Lower leg skin (tissue), 4 donors: ENCODE results near the gene EML2. TPM values are rescaled to one million over a fixed set of nuclear protein-coding genes. Genes with fewer than 3 reads are reported as not detected.

Experiments used
- DNase-seq, 2 donors: peaks; one replicate each; pipeline ENCODE4 v3.0.0-alpha.2; 2019; ENCODE audit warnings: low spot score in 2 of 2
- H3K4me3 ChIP-seq: fragments of 200-600 bp; sonication (generic); 2 replicates; pipeline ENCODE4 v1.5.1; 2017; ENCODE audit warnings: mild to moderate bottlenecking, low read depth; ENCODE audit not compliant: poor library complexity, severe bottlenecking
- CTCF ChIP-seq, 3 donors: fragments of 450-650 bp; IDR thresholded peaks; one replicate each; pipeline ENCODE4 v1.5.1; 2016; ENCODE audit warnings: antibody characterized with exemption in 3 of 3, mild to moderate bottlenecking in 3 of 3, moderate library complexity in 2 of 3
- POLR2A ChIP-seq, 2 donors: fragments of 450-650 bp; IDR thresholded peaks; one replicate each; pipeline ENCODE4 v1.6.1; 2016 to 2017; ENCODE audit warnings: antibody characterized with exemption in 2 of 2, mild to moderate bottlenecking in 1 of 2, moderate library complexity in 1 of 2
- WGBS, 2 donors: methylation state at CpG; one replicate each; pipeline ENCODE4 v1.1.5; 2018; 5-methylcytosine and 5-hydroxymethylcytosine counted together
- intact Hi-C: fragments of 100-400 bp; cut with DNase I; formaldehyde crosslinking; loops from one replicate; pipeline ENCODE4 v1.15.0; 2023; ENCODE audit warnings: low total_unique reads
- total RNA-seq, 4 donors: library from RNA; depleted of rRNA; stranded (reverse); fragments of >200 nt; gene quantifications; one replicate each; pipeline ENCODE4 v1.1.0, GENCODE V29; 2016

The EML2 gene
- total RNA-seq, 4 donors from 2014 or later: 85.6 to 101 (median 89.4) TPM

GRCh38 chr19:45667620-45668341 is 28.6 kb upstream of the EML2 start, which contains the start of gene GIPR:
Gene GIPR (plus strand): TSS chr19:45668221. CDS start chr19:45669521, 1,300 bp downstream.
- DNase-seq: peak; percentile 41 to 91
- TF ChIP-seq POLR2A (IDR thresholded peaks at IDR 0.05): no peak
- no peak for TF ChIP-seq CTCF (IDR thresholded peaks at IDR 0.05)
- H3K4me3 ChIP-seq: no peak within 1 kb of the TSS
- WGBS, 2 donors: 15 to 17% methylated on average over 9 of the region's 15 CpGs
- intact Hi-C loops: no loop called here

GRCh38 chr19:45664575-45664974 is 25.4 kb upstream of the EML2 start:
- no peak for DNase-seq
- no peak overlapping the region for H3K4me3 ChIP-seq
- 57 to 64% methylated on average over 7 of the region's 7 CpGs for WGBS, 2 donors
- TF ChIP-seq CTCF (IDR thresholded peaks at IDR 0.05) (no peak), POLR2A (IDR thresholded peaks at IDR 0.05) (no peak)
- intact Hi-C loops: no loop called here

GRCh38 chr19:45663800-45664199 is 24.6 kb upstream of the EML2 start:
- intact Hi-C loops: no loop called here
- WGBS, 2 donors: 78 to 91% methylated on average over 1 of the region's 1 CpG
- no peak for DNase-seq
- TF ChIP-seq POLR2A (IDR thresholded peaks at IDR 0.05): no peak
- no peak for TF ChIP-seq CTCF (IDR thresholded peaks at IDR 0.05)
- no peak overlapping the region for H3K4me3 ChIP-seq

- TF ChIP-seq POLR2A (IDR thresholded peaks at IDR 0.05) (no peak), CTCF (IDR thresholded peaks at IDR 0.05) (no peak)
- intact Hi-C loops: no loop called here
- no peak for DNase-seq
- H3K4me3 ChIP-seq: no peak overlapping the region
- 13 to 27% methylated on average over 6 to 8 of the region's 8 CpGs for WGBS, 2 donors
Observed at GRCh38 chr19:45660636-45661035, 21.4 kb upstream of the EML2 start.

GRCh38 chr19:45659096-45659729 is 20.0 kb upstream of the EML2 start:
- H3K4me3 ChIP-seq: no peak overlapping the region
- no peak for DNase-seq
- 72 to 76% methylated on average over 6 of the region's 6 CpGs for WGBS, 2 donors
- TF ChIP-seq POLR2A (IDR thresholded peaks at IDR 0.05): no peak
- TF ChIP-seq CTCF (IDR thresholded peaks at IDR 0.05): no peak
- intact Hi-C loops: no loop called here
